HCT116 (cell line): ENCODE data around the gene NKX6-2. TPM values are rescaled to one million over a fixed set of nuclear protein-coding genes. Genes with fewer than 3 reads are reported as not detected.
"Not testable (repeated sequence)": the region's sequence is repeated elsewhere in the genome, so short reads cannot be mapped to it uniquely, and the experiment has no call there.

Source experiments
- ATAC-seq: fragments of 200-7000 bp; cut with Tn5 transposase; 2 replicates; pipeline ENCODE4 v1.9.1; 2020; ENCODE audit warnings: mild to moderate bottlenecking, moderate library complexity
- BruUV-seq: library from RNA; stranded (reverse); fragments of 400-500 nt; replicated peaks from 2 replicates; lab custom pipeline; 2021; lab: Mats Ljungman, UMichigan
- CTCF ChIA-PET: fragments of 300-600 bp; sonication (Branson Sonifier 250); formaldehyde crosslinking; loops from one replicate; lab custom pipeline; 2021; ENCODE audit warnings: antibody characterized with exemption; lab: Charles Lee
- POLR2A ChIA-PET: fragments of 300-600, 350-600 bp; sonication (Branson Sonifier 250); formaldehyde crosslinking; loops from one replicate; lab custom pipeline; 2021; ENCODE audit warnings: antibody characterized with exemption; lab: Charles Lee
- RAD21 ChIA-PET, 2 experiments: fragments of 300-600 bp; sonication (Branson Sonifier 250); formaldehyde crosslinking; loops; one replicate each; lab custom pipeline; 2023; ENCODE audit warnings: low total read pairs in 2 of 2; ENCODE audit not compliant: uncharacterized antibody in 2 of 2, unreplicated experiment in 2 of 2, low non-redundant PET in 1 of 2; lab: Charles Lee
- DNase-seq: peaks from one replicate; pipeline ENCODE4 v3.0.0-alpha.2; 2010; ENCODE audit warnings: low read depth, low spot score
- H2AFZ ChIP-seq: fragments of 200-600 bp; shearing (Covaris generic), sonication (generic); 2 replicates; pipeline ENCODE4 v1.6.1; 2017; ENCODE audit warnings: low read depth, mixed run types, mixed read lengths, antibody characterized with exemption, low read length; ENCODE audit not compliant: poor library complexity, severe bottlenecking
- H3K27ac ChIP-seq: 2 replicates; pipeline ENCODE4 v1.5.1; 2012; ENCODE audit warnings: low read depth, low read length
- H3K27me3 ChIP-seq: fragments of 200-600 bp; sonication (generic); 2 replicates; pipeline ENCODE4 v1.6.1; 2016; ENCODE audit warnings: mixed run types, low read length, mixed read lengths; ENCODE audit not compliant: insufficient read depth
- H3K36me3 ChIP-seq, 2 experiments: fragments of 200-500 bp in 1 of 2; fragments of 200-600 bp in 1 of 2; sonication (Bioruptor generic) in 1 of 2; sonication (generic) in 1 of 2; 2 replicates each; pipeline versions ENCODE4 v1.5.1 to v1.6.1; 2014 to 2016; ENCODE audit warnings: low read length in 2 of 2, inconsistent platforms in 1 of 2, mixed read lengths in 1 of 2, mixed run types in 1 of 2; ENCODE audit not compliant: insufficient read depth in 2 of 2, control insufficient read depth in 1 of 2
- H3K4me1 ChIP-seq, 2 experiments: fragments of 200-600 bp in 1 of 2; sonication (generic) in 1 of 2; 2 replicates each; pipeline versions ENCODE4 v1.5.1 to v1.6.1; 2012 to 2017; ENCODE audit warnings: low read length in 2 of 2, inconsistent platforms in 1 of 2, mild to moderate bottlenecking in 1 of 2, mixed read lengths in 1 of 2, mixed run types in 1 of 2, moderate library complexity in 1 of 2; ENCODE audit not compliant: insufficient read depth in 2 of 2, control insufficient read depth in 1 of 2
- H3K4me2 ChIP-seq: fragments of 200-600 bp; sonication (generic); 2 replicates; pipeline ENCODE4 v1.6.1; 2017; ENCODE audit warnings: mixed run types, low read length, mixed read lengths
- H3K4me3 ChIP-seq, 2 experiments: fragments of 200-600 bp in 1 of 2; sonication (generic) in 1 of 2; replicated peaks in 1 of 2; 2 replicates each; pipeline ENCODE4 v1.5.1; 2011 to 2016; ENCODE audit warnings: low read length in 2 of 2, control low read depth in 1 of 2, low read depth in 1 of 2, mild to moderate bottlenecking in 1 of 2, mixed read lengths in 1 of 2, mixed run types in 1 of 2
- H3K79me2 ChIP-seq: fragments of 200-600 bp; sonication (generic); 2 replicates; pipeline ENCODE4 v1.6.1; 2017; ENCODE audit warnings: mild to moderate bottlenecking, mixed run types, low read length, moderate library complexity, mixed read lengths; ENCODE audit not compliant: insufficient read depth
- H3K9ac ChIP-seq: fragments of 200-600 bp; sonication (generic); 2 replicates; pipeline ENCODE4 v1.6.1; 2016; ENCODE audit warnings: low read length, mixed read lengths
- H3K9me2 ChIP-seq: fragments of 200-600 bp; sonication (generic), shearing (Covaris generic); 2 replicates; pipeline ENCODE4 v1.6.1; 2017; ENCODE audit warnings: mixed run types, mild to moderate bottlenecking, moderate library complexity; ENCODE audit not compliant: insufficient read depth
- H3K9me3 ChIP-seq, 2 experiments: fragments of 200-500 bp in 1 of 2; fragments of 200-600 bp in 1 of 2; sonication (Bioruptor generic) in 1 of 2; sonication (generic) in 1 of 2; 2 replicates each; pipeline ENCODE4 v1.6.1; 2014 to 2017; ENCODE audit warnings: low read length in 2 of 2, mixed read lengths in 2 of 2, inconsistent platforms in 1 of 2, low read depth in 1 of 2, mild to moderate bottlenecking in 1 of 2, mixed run types in 1 of 2, moderate library complexity in 1 of 2; ENCODE audit not compliant: control insufficient read depth in 1 of 2, insufficient read depth in 1 of 2
- H4K20me1 ChIP-seq: fragments of 200-600 bp; sonication (generic), shearing (Covaris generic); 2 replicates; pipeline ENCODE4 v1.6.1; 2017; ENCODE audit warnings: mixed run types, mild to moderate bottlenecking, moderate library complexity; ENCODE audit not compliant: insufficient read depth
- CTCF ChIP-seq, 3 experiments: fragments of 200-600 bp in 1 of 3; sonication (generic) in 1 of 3; IDR thresholded peaks in 2 of 3; conservative IDR thresholded peaks in 1 of 3; 2 replicates each; pipeline ENCODE4 v1.5.1; 2012 to 2017; ENCODE audit warnings: low read depth in 2 of 3, low read length in 2 of 3, antibody characterized with exemption in 1 of 3, borderline replicate concordance in 1 of 3, control low read depth in 1 of 3, mild to moderate bottlenecking in 1 of 3, mixed read lengths in 1 of 3, mixed run types in 1 of 3, moderate library complexity in 1 of 3; ENCODE audit not compliant: insufficient read depth in 1 of 3
- EGR1 ChIP-seq: IDR thresholded peaks from 2 replicates; pipeline ENCODE4 v1.6.1; 2012; ENCODE audit warnings: low read depth
- ELF1 ChIP-seq: IDR thresholded peaks from 2 replicates; pipeline ENCODE4 v1.6.1; 2012; ENCODE audit warnings: low read depth, borderline replicate concordance
- EZH2 ChIP-seq: fragments of 200-600 bp; sonication (generic); IDR thresholded peaks from 2 replicates; pipeline ENCODE4 v1.6.1; 2017; ENCODE audit warnings: antibody characterized with exemption, mixed run types
- EZH2phosphoT487 ChIP-seq: fragments of 200-600 bp; IDR thresholded peaks from 2 replicates; pipeline ENCODE4 v1.6.1; 2018; ENCODE audit warnings: antibody characterized with exemption, borderline replicate concordance
- MAX ChIP-seq: IDR thresholded peaks from 2 replicates; pipeline ENCODE4 v1.6.1; 2012
- POLR2A ChIP-seq: IDR thresholded peaks from 2 replicates; pipeline ENCODE4 v1.7.0; 2011; ENCODE audit warnings: borderline replicate concordance; ENCODE audit not compliant: insufficient read depth, insufficient read length; ENCODE audit errors: extremely low read depth
- POLR2AphosphoS5 ChIP-seq: IDR thresholded peaks from 2 replicates; pipeline ENCODE4 v1.6.1; 2011; ENCODE audit warnings: mild to moderate bottlenecking, low read depth, low read length, moderate library complexity
- REST ChIP-seq: IDR thresholded peaks from 2 replicates; pipeline ENCODE4 v1.6.1; 2012; ENCODE audit warnings: low read depth
- SIN3A ChIP-seq: IDR thresholded peaks from 2 replicates; pipeline ENCODE4 v1.6.1; 2012; ENCODE audit warnings: low read depth
- SP1 ChIP-seq: IDR thresholded peaks from 2 replicates; pipeline ENCODE4 v1.6.1; 2012; ENCODE audit warnings: low read depth
- SRF ChIP-seq: IDR thresholded peaks from 2 replicates; pipeline ENCODE4 v1.6.1; 2012; ENCODE audit warnings: low read depth
- TCF7L2 ChIP-seq: IDR thresholded peaks from 2 replicates; pipeline ENCODE4 v1.7.0; 2011; ENCODE audit warnings: borderline replicate concordance, inconsistent platforms; ENCODE audit not compliant: insufficient read depth, insufficient read length; ENCODE audit errors: extremely low read depth
- ZFX ChIP-seq: fragments of 450-650 bp; IDR thresholded peaks from 2 replicates; pipeline ENCODE4 v1.6.1; 2017
- ZNF274 ChIP-seq: fragments of 200-500 bp; sonication (Bioruptor generic); IDR thresholded peaks from 2 replicates; pipeline ENCODE4 v1.6.1; 2014; ENCODE audit warnings: mild to moderate bottlenecking, low read depth, low read length, inconsistent platforms
- intact Hi-C: fragments of 100-400 bp; cut with micrococcal nuclease; formaldehyde crosslinking; loops from 2 replicates; pipeline ENCODE4 v1.10.0; 2022
- total RNA-seq: library from RNA; stranded (reverse); gene quantifications from one replicate; pipeline ENCODE4 v1.2.1, GENCODE V29; 2021; ENCODE audit not compliant: unreplicated experiment

Gene NKX6-2
- total RNA-seq, 1 experiment from 2014 or later, result not detected

GRCh38 chr10:132743925-132744490, 41.9 kb downstream of the NKX6-2 start:
- intact Hi-C loops, result no loop called here
- no peaks in the 10 kb centered on the region for H3K79me2 ChIP-seq
- H3K9me2 ChIP-seq, result no peaks in the 10 kb centered on the region
- H4K20me1 ChIP-seq, result no peaks in the 10 kb centered on the region
- no peaks in the 10 kb centered on the region for H3K27me3 ChIP-seq
- BruUV-seq, result no TSS peak
- no peaks in the 10 kb centered on the region for H3K9me3 ChIP-seq
- no peak overlapping the region for H3K4me2 ChIP-seq
- no peak for DNase-seq
- no peak for ATAC-seq
- ChIA-PET RAD21 (no interaction called here), CTCF (no interaction called here), POLR2A (no interaction called here)
- no peaks in the 10 kb centered on the region for H3K36me3 ChIP-seq
- no peak overlapping the region for H3K9ac ChIP-seq
- no peak overlapping the region for H3K4me3 ChIP-seq
- TF ChIP-seq REST (no peak), POLR2AphosphoS5 (no peak), SRF (no peak), CTCF (IDR thresholded peaks at IDR 0.05 in 2 of 3, conservative IDR thresholded peaks at IDR 0.05 in 1 of 3; ENCODE audit: borderline replicate concordance in 1 of 3, insufficient read depth in 1 of 3, low read depth in 2 of 3, low read length in 2 of 3) (no peak), EGR1 (no peak), TCF7L2 (no peak), POLR2A (no peak), SIN3A (no peak), ELF1 (no peak), MAX (no peak), ZFX (no peak), EZH2 (no peak), EZH2phosphoT487 (no peak), ZNF274 (no peak), SP1 (no peak)
- H2AFZ ChIP-seq, result no peak overlapping the region
- H3K27ac ChIP-seq, result no peak overlapping the region
- H3K4me1 ChIP-seq, result no peaks in the 10 kb centered on the region

- not testable (repeated sequence) for ATAC-seq
These were observed 42.6 kb downstream of the NKX6-2 start for GRCh38 chr10:132743196-132743924.

More at GRCh38 chr10:132743196-132743924, 42.6 kb downstream of the NKX6-2 start:
- H3K36me3 ChIP-seq, H3K9me2 ChIP-seq, H3K27ac ChIP-seq, H3K4me1 ChIP-seq, H3K27me3 ChIP-seq, BruUV-seq, H4K20me1 ChIP-seq, intact Hi-C loops, POLR2A ChIA-PET, DNase-seq, H3K4me2 ChIP-seq, H3K79me2 ChIP-seq, H2AFZ ChIP-seq, H3K4me3 ChIP-seq, CTCF ChIA-PET, H3K9me3 ChIP-seq, H3K9ac ChIP-seq, RAD21 ChIA-PET: not testable (repeated sequence)
